Natural killer cell (primary cell): Measurements from ENCODE around the gene BACH2. TPM values are rescaled to one million over a fixed set of nuclear protein-coding genes. Genes with fewer than 3 reads are reported as not detected.

Source experiments
- ATAC-seq, 3 donors: fragments of 150-1000 bp in 2 of 3; fragments of 200-7000 bp in 1 of 3; cut with Tn5 transposase; 1 replicate in 1 of 3; 2 replicates in 2 of 3; pipeline ENCODE4 v1.10.0; 2021; ENCODE audit warnings: mild to moderate bottlenecking in 2 of 3, moderate library complexity in 2 of 3
- DNase-seq, 2 donors: peaks; one replicate each; pipeline versions ENCODE4 v3.0.0 to v3.0.0-alpha.2; 2013 to 2021; ENCODE audit warnings: mixed read lengths in 1 of 2
- H3K27ac ChIP-seq: one replicate; pipeline ENCODE4 v1.5.1; 2013; ENCODE audit warnings: mild to moderate bottlenecking, low read length
- H3K27me3 ChIP-seq: one replicate; pipeline ENCODE4 v1.6.1; 2013; ENCODE audit warnings: low read length; ENCODE audit not compliant: control insufficient read depth, insufficient read depth
- H3K36me3 ChIP-seq: one replicate; pipeline ENCODE4 v1.6.1; 2013; ENCODE audit warnings: low read length; ENCODE audit not compliant: control insufficient read depth, insufficient read depth
- H3K4me1 ChIP-seq: one replicate; pipeline ENCODE4 v1.6.1; 2013; ENCODE audit warnings: low read length; ENCODE audit not compliant: control insufficient read depth, insufficient read depth
- H3K4me3 ChIP-seq: one replicate; pipeline ENCODE4 v1.5.1; 2013; ENCODE audit warnings: low read length
- H3K9me3 ChIP-seq: one replicate; pipeline ENCODE4 v1.6.1; 2013; ENCODE audit warnings: low read length; ENCODE audit not compliant: control insufficient read depth, insufficient read depth
- H3K27ac Mint-ChIP-seq, 2 donors: one replicate each; pipeline ENCODE4 v1.8.0; 2022; ENCODE audit warnings: mild to moderate bottlenecking in 2 of 2, mixed read lengths in 2 of 2, moderate library complexity in 1 of 2
- H3K27me3 Mint-ChIP-seq, 2 donors: one replicate each; pipeline ENCODE4 v1.8.0; 2022; ENCODE audit warnings: low read depth in 2 of 2, mixed read lengths in 2 of 2
- H3K36me3 Mint-ChIP-seq: one replicate; pipeline ENCODE4 v1.8.0; 2022; ENCODE audit warnings: mixed read lengths
- H3K4me1 Mint-ChIP-seq, 2 donors: one replicate each; pipeline ENCODE4 v1.8.0; 2022; ENCODE audit warnings: mixed read lengths in 2 of 2
- H3K4me3 Mint-ChIP-seq: one replicate; pipeline ENCODE4 v1.8.0; 2022; ENCODE audit warnings: mild to moderate bottlenecking, moderate library complexity, mixed read lengths
- H3K9me3 Mint-ChIP-seq, 2 donors: one replicate each; pipeline ENCODE4 v1.8.0; 2022; ENCODE audit warnings: mixed read lengths in 2 of 2
- WGBS: methylation state at CpG from one replicate; pipeline ENCODE4 v1.1.7; 2013; ENCODE audit warnings: missing lambda C conversion rate; ENCODE audit not compliant: insufficient coverage; 5-methylcytosine and 5-hydroxymethylcytosine counted together
- intact Hi-C: fragments of 100-400 bp; cut with micrococcal nuclease; formaldehyde crosslinking; loops from one replicate; pipeline ENCODE4 v1.14.2; 2022
- total RNA-seq, 4 donors: library from RNA; stranded (reverse); fragments of 120-200 nt in 1 of 4; gene quantifications; one replicate each; pipeline versions ENCODE4 v1.2.3 to v1.2.4, GENCODE V29; 2013 to 2022
- TF ChIP-seq, protein P1 (sequence below): fragments of 200-600 bp; IDR thresholded peaks from one replicate; pipeline ENCODE4 v1.8.0; 2022; ENCODE audit warnings: antibody characterized with exemption

Gene BACH2
- total RNA-seq, 3 donors from 2014 or later (not counting 1 experiment from before 2014, with no cell fraction given) = 32.1 to 37.8 (median 32.7) TPM

- no peaks in the 10 kb centered on the region for H3K27me3 ChIP-seq
- TF ChIP-seq, protein P1, sequence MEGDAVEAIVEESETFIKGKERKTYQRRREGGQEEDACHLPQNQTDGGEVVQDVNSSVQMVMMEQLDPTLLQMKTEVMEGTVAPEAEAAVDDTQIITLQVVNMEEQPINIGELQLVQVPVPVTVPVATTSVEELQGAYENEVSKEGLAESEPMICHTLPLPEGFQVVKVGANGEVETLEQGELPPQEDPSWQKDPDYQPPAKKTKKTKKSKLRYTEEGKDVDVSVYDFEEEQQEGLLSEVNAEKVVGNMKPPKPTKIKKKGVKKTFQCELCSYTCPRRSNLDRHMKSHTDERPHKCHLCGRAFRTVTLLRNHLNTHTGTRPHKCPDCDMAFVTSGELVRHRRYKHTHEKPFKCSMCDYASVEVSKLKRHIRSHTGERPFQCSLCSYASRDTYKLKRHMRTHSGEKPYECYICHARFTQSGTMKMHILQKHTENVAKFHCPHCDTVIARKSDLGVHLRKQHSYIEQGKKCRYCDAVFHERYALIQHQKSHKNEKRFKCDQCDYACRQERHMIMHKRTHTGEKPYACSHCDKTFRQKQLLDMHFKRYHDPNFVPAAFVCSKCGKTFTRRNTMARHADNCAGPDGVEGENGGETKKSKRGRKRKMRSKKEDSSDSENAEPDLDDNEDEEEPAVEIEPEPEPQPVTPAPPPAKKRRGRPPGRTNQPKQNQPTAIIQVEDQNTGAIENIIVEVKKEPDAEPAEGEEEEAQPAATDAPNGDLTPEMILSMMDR = no peak
- no peak overlapping the region for H3K27ac ChIP-seq
- intact Hi-C loops = no loop called here
- 90% methylated on average over 4 of the region's 4 CpGs for WGBS
- no peak overlapping the region for H3K4me3 ChIP-seq
- H3K4me1 ChIP-seq = peaks cover 33% of the 10 kb centered on the region
- Mint-ChIP-seq H3K4me1 (peaks cover 31 to 34% of the 10 kb centered on the region in 2 donors), H3K9me3 (no peaks in the 10 kb centered on the region), H3K36me3 (no peaks in the 10 kb centered on the region), H3K4me3 (no peak overlapping the region), H3K27me3 (no peaks in the 10 kb centered on the region), H3K27ac (no peak overlapping the region)
- no peak for ATAC-seq
- no peak for DNase-seq
- H3K36me3 ChIP-seq = no peaks in the 10 kb centered on the region
- H3K9me3 ChIP-seq = no peaks in the 10 kb centered on the region
Measured at GRCh38 chr6:90237350-90237990, 59.2 kb downstream of the BACH2 start.

DNA sequence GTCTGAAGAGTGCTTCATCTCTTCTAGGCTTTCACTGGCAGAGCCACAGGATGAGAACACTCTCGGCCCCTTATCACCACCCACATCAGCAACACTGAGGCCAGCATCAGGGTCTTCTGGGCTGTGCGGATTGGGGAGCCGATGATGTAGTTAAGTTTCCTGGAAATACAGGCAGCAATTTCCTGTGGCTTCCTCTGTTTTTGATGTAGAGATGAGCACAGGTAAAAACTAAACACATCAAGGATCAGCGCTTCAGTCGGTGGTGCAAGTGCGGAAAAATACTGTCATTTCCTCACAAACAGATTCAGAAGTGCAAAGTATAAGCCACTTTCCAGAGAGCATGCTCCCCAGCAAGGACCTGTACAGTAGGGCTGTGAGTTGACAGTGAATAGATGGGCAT, 62.6 kb downstream of the BACH2 start:
- no peaks in the 10 kb centered on the region for H3K36me3 Mint-ChIP-seq
- H3K4me1 Mint-ChIP-seq = peaks cover 31 to 39% of the 10 kb centered on the region in 2 donors
- H3K27me3 Mint-ChIP-seq = no peaks in the 10 kb centered on the region
- H3K27ac Mint-ChIP-seq = peak overlapping the region; percentile 34 to 76
- Histone ChIP-seq H3K9me3 (no peaks in the 10 kb centered on the region), H3K4me3 (no peak overlapping the region), H3K27ac (peak overlapping the region; percentile 65), H3K36me3 (no peaks in the 10 kb centered on the region), H3K27me3 (no peaks in the 10 kb centered on the region), H3K4me1 (peaks cover 34% of the 10 kb centered on the region)
- TF ChIP-seq, protein P1 = no peak
- DNase-seq (peak in 1 of 2 donors; percentile 82), ATAC-seq (peak; percentile 58 to 77 (median 75))
- WGBS = 22% methylated on average over 6 of the region's 6 CpGs
- peak overlapping the region; percentile 47 for H3K4me3 Mint-ChIP-seq
- H3K9me3 Mint-ChIP-seq = no peaks in the 10 kb centered on the region
- intact Hi-C loops = no loop called here

DNA sequence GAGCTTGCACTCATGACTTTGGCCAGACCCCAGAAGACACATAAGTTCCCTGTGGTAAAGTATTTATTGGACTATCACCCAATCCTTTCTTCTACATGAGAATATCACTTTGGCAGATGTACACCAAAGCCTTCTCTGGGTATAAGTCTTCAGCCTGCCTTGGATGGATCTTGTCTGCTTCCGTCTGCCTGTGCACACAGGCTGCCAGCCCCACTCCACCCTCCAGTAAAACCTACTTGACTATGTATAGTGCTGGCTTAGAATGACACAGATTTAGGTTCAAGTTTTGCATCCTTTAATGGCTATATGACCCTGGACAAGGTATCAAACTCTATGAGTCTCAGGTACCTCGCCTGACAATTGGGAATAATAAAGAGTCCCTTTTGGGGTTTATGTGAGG, 63.4 kb downstream of the BACH2 start:
- Histone ChIP-seq H3K27me3 (no peaks in the 10 kb centered on the region), H3K4me3 (no peak overlapping the region), H3K4me1 (peaks cover 34% of the 10 kb centered on the region), H3K27ac (peak overlapping the region; percentile 65), H3K9me3 (no peaks in the 10 kb centered on the region), H3K36me3 (no peaks in the 10 kb centered on the region)
- intact Hi-C loops = no loop called here
- Mint-ChIP-seq H3K36me3 (no peaks in the 10 kb centered on the region), H3K27ac (peak overlapping the region; percentile 34 to 76), H3K27me3 (no peaks in the 10 kb centered on the region), H3K4me1 (peaks cover 31 to 39% of the 10 kb centered on the region in 2 donors), H3K9me3 (no peaks in the 10 kb centered on the region), H3K4me3 (no peak overlapping the region)
- WGBS = 94% methylated on average over 2 of the region's 2 CpGs
- ATAC-seq (no peak), DNase-seq (peak in 1 of 2 donors; percentile 53)
- TF ChIP-seq, protein P1 = no peak

GRCh38 chr6:90231798-90232197, 64.8 kb downstream of the BACH2 start:
- Mint-ChIP-seq H3K4me3 (no peak overlapping the region), H3K4me1 (peaks cover 31 to 35% of the 10 kb centered on the region in 2 donors), H3K36me3 (no peaks in the 10 kb centered on the region), H3K27me3 (no peaks in the 10 kb centered on the region), H3K9me3 (no peaks in the 10 kb centered on the region), H3K27ac (no peak overlapping the region)
- intact Hi-C loops = no loop called here
- H3K27me3 ChIP-seq = no peaks in the 10 kb centered on the region
- no peaks in the 10 kb centered on the region for H3K9me3 ChIP-seq
- DNase-seq = no peak
- no peak for ATAC-seq
- H3K27ac ChIP-seq = no peak overlapping the region
- H3K4me3 ChIP-seq = no peak overlapping the region
- WGBS = no CpG with 5 or more reads among the region's 1 CpG
- H3K36me3 ChIP-seq = no peaks in the 10 kb centered on the region
- TF ChIP-seq, protein P1 = no peak
- peaks cover 34% of the 10 kb centered on the region for H3K4me1 ChIP-seq
